SK-N-SH treated with all-trans-retinoic acid at 6 μM for 48 hours (cell line): Measurements from ENCODE around the gene COL4A1.

Experiments used
- ARNTL ChIP-seq: fragments of 450-650 bp; formaldehyde crosslinking; IDR thresholded peaks from 2 replicates; pipeline ENCODE4 v1.5.0; 2020; ENCODE audit warnings: low read depth, mild to moderate bottlenecking, moderate library complexity, borderline replicate concordance
- BACH2 ChIP-seq: fragments of 250-450 bp; sonication (Bioruptor Pico); IDR thresholded peaks from 2 replicates; pipeline ENCODE4 v1.9.0; 2021; ENCODE audit warnings: mild to moderate bottlenecking, borderline replicate concordance
- CREB5 ChIP-seq: fragments of 250-450 bp; sonication (Bioruptor Pico); IDR thresholded peaks from 2 replicates; pipeline ENCODE4 v1.5.1; 2020; ENCODE audit warnings: low read depth, mild to moderate bottlenecking, moderate library complexity
- GLIS3 ChIP-seq: fragments of 250-450 bp; sonication (Bioruptor Pico); IDR thresholded peaks from 2 replicates; pipeline ENCODE4 v1.5.0; 2020; ENCODE audit warnings: mild to moderate bottlenecking, moderate library complexity
- OSR1 ChIP-seq: fragments of 250-450 bp; sonication (Bioruptor Pico); IDR thresholded peaks from 2 replicates; pipeline ENCODE4 v1.8.0; 2022; ENCODE audit warnings: moderate library complexity, mild to moderate bottlenecking, inconsistent platforms
- PATZ1 ChIP-seq: fragments of 250-450 bp; sonication (Bioruptor Pico); IDR thresholded peaks from 2 replicates; pipeline ENCODE4 v1.8.0; 2020; ENCODE audit warnings: mild to moderate bottlenecking, moderate library complexity, borderline replicate concordance
- RARB ChIP-seq: fragments of 250-450 bp; sonication (Bioruptor Pico); IDR thresholded peaks from 2 replicates; pipeline ENCODE4 v1.8.0; 2021; ENCODE audit warnings: mild to moderate bottlenecking, moderate library complexity
- TCF4 ChIP-seq: fragments of 250-450 bp; sonication (Bioruptor Pico); IDR thresholded peaks from 2 replicates; pipeline ENCODE4 v1.8.0; 2021; ENCODE audit warnings: mild to moderate bottlenecking, moderate library complexity, borderline replicate concordance
- TOX ChIP-seq: fragments of 250-450 bp; sonication (Bioruptor Pico); IDR thresholded peaks from 2 replicates; pipeline ENCODE4 v1.8.0; 2021; ENCODE audit warnings: mild to moderate bottlenecking, moderate library complexity, borderline replicate concordance
- ZFP3 ChIP-seq: fragments of 250-450 bp; sonication (Bioruptor Pico); IDR thresholded peaks from 2 replicates; pipeline ENCODE4 v1.5.0; 2020; ENCODE audit warnings: mild to moderate bottlenecking, moderate library complexity
- ZFP30 ChIP-seq: fragments of 450-650 bp; formaldehyde crosslinking; IDR thresholded peaks from 2 replicates; pipeline ENCODE4 v1.5.0; 2022; ENCODE audit warnings: mild to moderate bottlenecking, moderate library complexity
- ZNF565 ChIP-seq: fragments of 450-650 bp; formaldehyde crosslinking; conservative IDR thresholded peaks from 2 replicates; pipeline ENCODE4 v1.5.0; 2020; ENCODE audit warnings: low read depth, mild to moderate bottlenecking, moderate library complexity
- ZNF70 ChIP-seq: fragments of 450-650 bp; formaldehyde crosslinking; IDR thresholded peaks from 2 replicates; pipeline ENCODE4 v1.5.0; 2020; ENCODE audit warnings: mild to moderate bottlenecking, moderate library complexity
- ZNF8 ChIP-seq: fragments of 450-650 bp; formaldehyde crosslinking; IDR thresholded peaks from 2 replicates; pipeline ENCODE4 v1.5.0; 2020; ENCODE audit warnings: mild to moderate bottlenecking, moderate library complexity

- TF ChIP-seq ZNF565 (CRISPR knock-in tag) (no peak), ZFP3 (CRISPR knock-in tag) (no peak), TOX (CRISPR knock-in tag) (no peak), TCF4 (no peak), PATZ1 (CRISPR knock-in tag) (no peak), ARNTL (no peak), ZFP30 (CRISPR knock-in tag) (no peak), CREB5 (CRISPR knock-in tag) (no peak), BACH2 (CRISPR knock-in tag) (no peak), RARB (no peak), ZNF8 (CRISPR knock-in tag) (no peak), OSR1 (no peak), GLIS3 (no peak), ZNF70 (no peak)
Measured at GRCh38 chr13:110326263-110326904, 19.4 kb upstream of the COL4A1 start.
